GM18873 (cell line): Measurements from ENCODE around the gene IGFBPL1.

Experiments used
- ATAC-seq: cut with Tn5 transposase; IDR thresholded peaks from one replicate; pipeline ENCODE4 v1.9.1; 2021; ENCODE audit warnings: mild to moderate bottlenecking, moderate library complexity, moderate number of reproducible peaks; ENCODE audit not compliant: unreplicated experiment, low FRiP score

IGFBPL1 gene

DNA sequence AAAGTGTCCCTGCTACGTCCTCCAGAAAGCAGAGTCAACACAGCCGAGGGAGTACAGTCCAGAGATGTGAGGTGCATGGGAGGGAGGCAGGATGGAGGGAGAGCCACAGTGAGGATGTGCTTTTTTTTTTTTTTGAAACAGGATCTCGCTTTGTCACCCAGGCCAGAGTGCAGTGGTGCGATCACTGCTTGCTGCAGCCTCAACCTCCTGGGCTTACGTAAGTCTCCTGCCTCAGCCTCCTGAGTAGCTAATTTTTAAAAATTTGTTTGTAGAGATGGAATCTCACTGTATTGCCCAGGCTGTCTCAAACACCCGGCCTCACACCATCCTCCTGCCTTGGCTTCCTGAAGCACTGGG is 65.0 kb downstream of the IGFBPL1 start:
- no peak for ATAC-seq

- no peak for ATAC-seq
These were observed 65.6 kb downstream of the IGFBPL1 start for GRCh38 chr9:38358390-38359296.

DNA sequence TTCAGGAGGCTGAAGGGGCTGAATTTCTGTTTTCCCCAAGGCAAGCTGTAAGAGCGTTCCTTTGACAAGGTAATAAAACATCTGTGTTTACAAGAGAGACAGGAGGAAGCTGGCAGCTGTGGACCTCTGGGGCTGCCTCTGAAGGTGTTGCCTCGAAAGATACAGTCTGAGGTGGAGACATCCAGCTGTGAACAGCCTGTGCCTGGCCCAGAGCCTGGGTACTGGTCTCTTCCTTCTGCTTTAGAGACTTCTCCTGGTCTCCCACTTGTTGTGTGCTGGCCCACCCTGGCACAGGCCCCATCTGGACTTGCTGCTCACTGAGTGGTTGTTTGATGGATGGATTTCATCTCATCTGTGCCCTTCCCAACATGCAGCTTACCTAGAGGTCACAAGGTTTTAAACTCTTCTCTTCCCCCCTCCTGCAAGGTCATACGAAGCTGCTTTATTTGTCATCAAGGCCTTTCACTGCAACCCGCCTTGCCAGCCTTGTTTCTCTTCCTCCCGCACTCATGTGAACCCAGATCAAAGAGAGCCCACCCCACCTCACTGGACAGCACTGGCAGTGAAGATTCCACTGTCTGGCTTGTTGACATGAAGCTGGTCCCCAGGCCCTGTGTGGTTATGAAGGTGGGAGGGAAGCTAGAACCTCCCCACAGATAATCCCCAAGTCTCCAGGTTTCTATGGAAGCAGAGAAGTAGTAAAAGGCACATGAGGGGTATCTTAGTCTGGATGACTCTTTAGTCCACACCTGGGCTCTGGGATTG is 66.7 kb downstream of the IGFBPL1 start:
- ATAC-seq = no peak

DNA sequence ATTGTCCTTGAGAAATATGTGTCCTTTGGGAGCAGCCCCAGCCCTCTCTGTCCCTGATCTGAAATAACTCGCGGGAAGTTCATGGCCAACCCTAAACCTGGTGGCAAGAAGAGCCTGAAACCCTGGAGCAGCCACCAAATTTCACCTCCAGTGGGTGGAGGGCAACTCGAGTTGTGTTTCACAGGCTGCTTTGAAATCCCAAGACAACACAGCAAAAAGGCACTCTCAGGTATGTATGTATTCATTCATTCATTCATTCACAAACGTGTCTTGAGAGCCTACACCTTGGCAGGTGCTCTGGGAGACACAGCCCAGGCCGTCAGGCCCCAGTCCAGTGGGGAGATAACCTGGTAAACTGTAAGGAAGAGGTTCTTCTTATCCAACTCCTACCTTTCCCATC is 67.4 kb downstream of the IGFBPL1 start:
- ATAC-seq = no peak
